HG03442 (cell line): ENCODE results near the gene SEMG2.

Experiments used
- ATAC-seq: cut with Tn5 transposase; IDR thresholded peaks from one replicate; pipeline ENCODE4 v1.9.1; 2021; ENCODE audit warnings: mild to moderate bottlenecking, moderate library complexity; ENCODE audit not compliant: unreplicated experiment

Gene SEMG2, protein sequence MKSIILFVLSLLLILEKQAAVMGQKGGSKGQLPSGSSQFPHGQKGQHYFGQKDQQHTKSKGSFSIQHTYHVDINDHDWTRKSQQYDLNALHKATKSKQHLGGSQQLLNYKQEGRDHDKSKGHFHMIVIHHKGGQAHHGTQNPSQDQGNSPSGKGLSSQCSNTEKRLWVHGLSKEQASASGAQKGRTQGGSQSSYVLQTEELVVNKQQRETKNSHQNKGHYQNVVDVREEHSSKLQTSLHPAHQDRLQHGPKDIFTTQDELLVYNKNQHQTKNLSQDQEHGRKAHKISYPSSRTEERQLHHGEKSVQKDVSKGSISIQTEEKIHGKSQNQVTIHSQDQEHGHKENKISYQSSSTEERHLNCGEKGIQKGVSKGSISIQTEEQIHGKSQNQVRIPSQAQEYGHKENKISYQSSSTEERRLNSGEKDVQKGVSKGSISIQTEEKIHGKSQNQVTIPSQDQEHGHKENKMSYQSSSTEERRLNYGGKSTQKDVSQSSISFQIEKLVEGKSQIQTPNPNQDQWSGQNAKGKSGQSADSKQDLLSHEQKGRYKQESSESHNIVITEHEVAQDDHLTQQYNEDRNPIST

DNA sequence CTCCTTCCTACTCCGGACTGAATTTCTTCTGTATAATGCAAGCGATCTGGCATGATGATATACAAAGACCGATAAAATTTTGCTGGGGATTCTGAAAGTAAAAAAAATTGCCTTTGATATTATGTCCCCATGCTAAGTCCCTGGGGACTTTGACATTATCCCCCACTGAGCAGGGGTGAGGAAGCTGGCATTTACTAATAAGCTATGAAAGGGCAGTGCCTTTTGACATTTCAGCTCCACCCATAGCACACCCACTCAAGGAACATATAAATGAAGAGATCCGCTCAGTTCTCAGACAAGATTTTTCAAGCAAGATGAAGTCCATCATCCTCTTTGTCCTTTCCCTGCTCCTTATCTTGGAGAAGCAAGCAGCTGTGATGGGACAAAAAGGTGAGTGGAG is at the start of gene SEMG2:
SEMG2 (plus strand) TSS at position 298 of the 400 bp plus-strand sequence; CDS start at position 315, 17 bp downstream.
- ATAC-seq: no peak

DNA sequence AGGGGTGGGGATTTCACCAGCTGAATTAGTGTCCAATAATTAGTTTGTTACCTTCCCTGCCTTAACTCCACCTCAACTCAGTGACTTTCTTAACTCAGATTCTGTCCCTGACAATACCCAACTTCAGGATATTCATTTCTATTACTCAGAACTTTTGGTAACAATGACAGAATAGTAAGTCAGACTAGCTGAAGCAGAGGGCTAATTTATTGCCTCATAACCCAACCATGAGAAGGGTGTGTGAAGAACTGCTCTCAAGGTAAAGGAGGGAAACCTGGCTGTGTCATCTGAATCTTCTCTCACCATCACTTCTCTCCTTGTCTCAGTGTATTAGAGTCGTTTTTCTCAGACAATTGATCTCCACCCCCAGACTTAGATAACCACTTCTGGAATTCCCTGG is 47.7 kb upstream of the SEMG2 start:
- no peak for ATAC-seq

DNA sequence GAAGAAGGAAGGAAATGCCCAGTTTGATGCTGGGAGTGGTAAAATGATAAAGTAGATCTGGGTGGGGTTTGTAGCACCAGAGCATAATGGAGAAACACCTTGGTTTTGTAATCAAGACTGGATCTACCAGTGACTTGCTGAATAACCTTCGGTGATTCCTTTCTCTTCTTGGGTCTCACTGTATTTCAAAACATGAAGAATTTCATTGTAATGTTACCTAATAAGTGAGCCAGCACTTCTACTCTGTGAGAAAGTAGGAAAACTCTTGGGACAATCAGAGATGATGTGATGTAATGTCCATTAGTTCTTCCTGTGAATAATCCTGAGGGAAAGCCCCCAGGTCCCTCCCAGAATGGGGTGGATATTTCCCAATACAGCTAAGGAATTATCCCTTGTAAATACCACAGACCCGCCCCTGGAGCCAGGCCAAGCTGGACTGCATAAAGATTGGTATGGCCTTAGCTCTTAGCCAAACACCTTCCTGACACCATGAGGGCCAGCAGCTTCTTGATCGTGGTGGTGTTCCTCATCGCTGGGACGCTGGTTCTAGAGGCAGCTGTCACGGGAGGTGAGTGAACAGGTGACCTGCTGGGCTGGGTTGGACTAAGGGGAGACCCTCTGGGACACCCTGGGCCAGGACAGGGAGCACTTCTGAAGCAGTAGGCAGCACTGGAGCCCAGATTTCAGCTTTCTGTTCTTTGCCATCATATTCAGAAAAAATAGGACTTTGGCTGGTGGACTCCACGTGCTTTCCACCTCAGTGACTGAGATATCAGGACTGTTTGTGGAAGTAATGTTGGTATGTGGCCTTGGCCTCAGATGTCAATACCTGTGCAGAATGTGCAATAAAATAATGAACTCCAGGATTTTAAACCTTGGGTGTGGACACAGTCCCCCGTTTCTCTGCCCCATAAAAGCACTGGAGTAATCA is 46.5 kb upstream of the SEMG2 start, which contains the start of gene PI3:
PI3 (plus strand) TSS at position 469 of the 931 bp plus-strand sequence; CDS start at position 490, 21 bp downstream.
- ATAC-seq: no peak

DNA sequence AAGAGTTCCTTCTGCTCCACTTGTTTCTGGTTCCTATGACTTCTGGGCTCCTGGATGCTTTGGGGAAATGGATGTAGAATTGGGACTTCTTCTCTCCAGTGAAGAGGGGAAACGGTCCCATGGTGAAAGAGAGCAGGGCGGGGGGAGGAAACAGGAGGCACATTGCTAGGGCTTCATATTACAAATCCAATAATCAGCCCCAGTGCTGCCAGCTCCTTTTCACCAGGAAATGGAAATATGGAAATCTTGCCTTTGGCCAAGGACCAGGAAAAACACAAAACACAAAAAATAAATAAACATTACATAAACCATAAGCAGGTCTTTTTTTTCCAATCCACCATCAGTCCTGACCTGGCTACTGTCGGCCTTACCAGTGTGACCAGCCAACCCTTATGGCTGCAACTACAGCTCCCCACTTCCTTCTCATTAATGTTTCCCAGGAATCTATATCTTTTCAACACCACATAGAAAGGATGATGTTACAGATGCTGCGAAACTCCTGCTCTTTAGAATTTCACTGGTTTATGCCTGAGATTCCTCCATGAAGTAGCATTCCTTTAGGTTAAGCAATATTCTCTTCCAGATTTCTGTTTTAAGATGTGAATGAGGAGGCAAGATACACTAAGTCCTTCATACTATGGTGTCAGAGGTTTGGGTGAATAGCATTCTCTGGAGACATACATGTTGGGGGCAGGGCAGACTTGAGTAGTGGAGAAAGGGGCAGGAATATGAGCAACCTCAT is 44.5 kb upstream of the SEMG2 start:
- ATAC-seq: no peak

DNA sequence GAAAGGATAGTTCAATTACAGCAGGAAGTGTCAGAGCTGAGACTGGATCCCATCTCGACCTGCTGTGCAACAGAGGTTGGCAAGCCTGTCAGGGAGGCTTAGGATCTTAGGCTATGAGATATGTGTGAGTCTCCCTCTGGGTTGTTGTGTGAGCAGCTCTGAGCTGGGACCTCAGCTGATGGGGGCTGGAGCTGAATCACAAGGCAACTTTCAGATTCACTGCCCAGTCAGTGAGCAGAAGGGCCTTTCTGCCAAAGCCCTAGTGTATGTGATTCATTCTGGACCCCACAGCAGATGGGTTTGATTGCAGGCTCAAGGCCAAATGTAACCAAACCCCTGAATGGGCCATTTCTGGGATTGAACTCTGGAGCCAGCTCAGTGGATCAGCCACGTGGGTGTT is 42.0 kb upstream of the SEMG2 start:
- ATAC-seq: no peak

DNA sequence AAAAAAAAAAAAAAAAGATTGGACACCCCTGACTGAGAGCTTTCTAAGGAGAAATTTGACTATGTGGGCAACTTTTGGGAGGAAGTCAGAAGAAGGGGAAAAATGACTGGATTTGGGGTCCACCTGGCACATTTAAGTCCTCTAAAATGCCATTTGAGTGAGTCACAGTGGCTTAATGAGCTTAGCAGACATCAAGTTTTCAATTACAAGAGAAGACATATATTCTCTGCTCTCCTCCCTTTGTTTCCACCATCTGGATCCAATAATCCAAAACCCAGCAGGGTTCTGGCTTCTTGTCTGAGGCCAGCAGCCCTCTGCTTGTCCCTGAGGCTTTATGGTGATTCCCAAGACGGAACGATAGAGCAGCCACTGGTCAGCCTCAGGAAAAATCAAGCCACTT is 39.5 kb upstream of the SEMG2 start:
- ATAC-seq: no peak

DNA sequence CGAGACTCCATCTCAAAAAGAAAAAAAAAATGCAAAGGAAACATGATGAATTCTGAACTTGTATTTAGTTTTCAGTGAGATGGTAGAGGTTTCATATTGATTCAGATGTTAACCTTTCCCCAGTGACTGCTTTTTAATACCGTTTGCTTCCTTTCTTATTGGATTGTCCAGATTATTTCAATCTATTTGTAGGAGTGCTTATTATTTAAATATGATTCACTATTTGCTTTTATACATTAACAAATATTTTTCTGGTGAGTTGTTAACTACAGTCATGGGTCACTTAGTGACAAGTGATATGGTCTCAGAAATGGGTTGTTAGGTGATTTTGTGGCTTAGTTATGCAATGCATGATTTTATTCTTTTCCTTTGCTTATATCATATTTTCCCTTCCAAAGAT is 38.1 kb upstream of the SEMG2 start:
- ATAC-seq: no peak

DNA sequence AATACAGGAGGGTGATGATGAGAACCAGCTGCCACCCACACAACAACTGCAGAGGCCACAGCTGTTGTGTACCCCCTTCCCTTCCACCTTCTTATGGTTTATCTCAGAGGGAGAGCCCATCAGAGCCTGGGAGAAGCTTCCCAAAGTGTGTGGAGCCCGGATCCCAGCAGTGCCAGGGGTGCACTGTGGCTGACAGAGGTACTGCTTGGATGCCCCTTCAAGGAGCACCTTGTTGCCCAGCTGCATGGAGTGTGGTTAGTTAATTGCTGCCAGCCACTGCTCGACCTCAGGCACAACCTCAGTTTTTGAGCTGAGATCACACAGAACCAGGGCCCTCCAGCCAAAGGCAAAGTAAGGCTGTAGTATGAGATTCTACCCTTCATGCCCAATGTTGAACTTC is 33.5 kb upstream of the SEMG2 start:
- no peak for ATAC-seq

DNA sequence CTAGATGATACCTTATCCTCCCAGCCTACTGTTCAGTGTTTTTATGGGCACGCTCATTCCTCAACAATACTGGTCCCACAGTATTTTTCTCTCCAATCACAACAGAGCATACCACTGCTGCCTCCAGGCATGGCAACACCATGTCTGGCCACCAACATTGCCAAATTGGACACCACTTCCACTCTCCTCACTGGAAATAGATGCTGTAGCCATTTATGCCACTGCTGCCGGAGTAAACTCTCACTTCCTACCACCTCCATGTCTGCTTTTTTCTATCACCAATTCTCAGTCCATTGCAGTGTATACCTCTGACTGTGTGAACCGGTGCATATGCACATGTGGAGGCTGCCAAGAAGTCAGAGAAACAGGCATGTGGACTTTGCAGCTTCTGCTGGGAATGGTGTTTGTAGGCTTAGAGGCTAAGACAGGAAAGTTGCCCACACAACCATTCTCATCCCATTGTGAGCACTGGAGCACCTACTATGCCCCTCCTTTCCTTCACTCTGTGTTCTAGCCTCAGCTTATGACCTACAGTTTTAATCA is 32.0 kb upstream of the SEMG2 start:
- no peak for ATAC-seq

DNA sequence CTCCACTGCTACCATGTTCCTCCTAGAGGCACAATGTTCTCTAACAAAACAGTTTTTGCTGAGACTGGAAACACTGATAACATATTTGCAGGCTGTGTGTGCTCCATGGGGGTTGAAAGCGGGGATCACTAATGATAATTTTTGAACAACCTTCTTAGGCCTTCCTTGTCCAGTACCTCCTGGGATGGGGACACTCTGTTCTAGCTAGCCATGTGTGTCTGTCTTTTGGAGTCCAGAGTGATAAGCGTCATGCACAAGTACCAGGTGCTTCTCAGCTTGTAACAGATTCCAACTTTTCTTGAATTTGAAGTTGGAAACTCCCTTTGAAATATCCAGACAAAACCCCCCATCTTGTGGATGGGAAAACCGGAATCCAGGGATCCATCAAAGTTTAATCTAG is 31.3 kb upstream of the SEMG2 start:
- no peak for ATAC-seq

DNA sequence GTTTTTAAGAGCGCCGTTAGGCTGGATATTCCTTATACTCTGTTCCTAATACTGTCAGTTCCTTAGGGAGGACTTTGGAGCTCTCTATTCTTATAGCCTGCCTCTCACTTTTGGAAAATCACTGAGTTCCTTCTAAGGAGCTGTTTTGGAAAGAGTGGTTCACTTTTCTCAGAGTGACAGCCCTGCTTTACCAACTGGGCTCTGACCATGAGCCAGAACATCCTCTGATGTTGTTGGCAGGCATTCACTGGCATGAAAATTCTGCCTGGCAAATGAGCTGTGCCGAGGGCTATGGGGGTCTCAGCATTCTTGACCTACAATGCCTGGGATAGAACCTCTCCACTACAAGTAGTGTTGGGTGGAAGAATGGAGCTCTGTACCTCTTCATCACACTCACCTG is 29.2 kb upstream of the SEMG2 start:
- ATAC-seq: no peak

DNA sequence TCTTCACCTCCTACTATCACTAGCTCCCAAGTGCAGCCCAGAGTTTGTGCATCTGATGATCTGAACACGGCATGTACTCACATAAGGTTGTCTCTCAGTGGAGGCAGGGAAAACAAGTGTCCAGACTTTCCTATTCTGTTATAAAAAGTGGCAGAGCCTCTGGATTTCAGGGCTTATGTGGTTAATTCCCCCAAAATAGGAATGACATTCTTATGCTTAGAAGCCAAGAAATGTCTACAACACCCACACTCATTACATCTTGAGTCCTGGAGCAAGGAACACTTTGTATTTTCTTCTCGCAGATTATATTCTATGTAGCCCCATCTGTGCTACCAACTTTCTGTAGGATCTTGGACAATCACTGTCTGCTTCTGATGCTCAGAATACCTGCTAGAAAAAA is 27.8 kb upstream of the SEMG2 start:
- no peak for ATAC-seq

DNA sequence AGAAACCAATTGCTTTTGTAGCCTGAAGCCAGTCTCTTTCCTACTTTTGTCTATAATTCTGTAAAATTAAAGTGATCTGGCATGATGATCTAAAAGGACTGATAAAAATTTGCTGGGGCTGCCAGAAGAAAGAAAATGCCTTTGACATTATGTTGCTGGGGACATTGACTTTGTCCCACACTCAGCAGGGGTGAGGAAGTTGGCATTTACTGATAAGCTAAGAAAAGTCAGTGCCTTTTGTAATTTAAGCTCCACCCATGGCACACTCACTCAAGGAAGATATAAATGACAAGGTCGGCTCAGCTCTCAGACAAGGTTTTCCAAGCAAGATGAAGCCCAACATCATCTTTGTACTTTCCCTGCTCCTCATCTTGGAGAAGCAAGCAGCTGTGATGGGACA is 14.4 kb upstream of the SEMG2 start, which contains the start of gene SEMG1:
SEMG1 (plus strand) TSS at position 309 of the 400 bp plus-strand sequence; CDS start at position 330, 21 bp downstream.
- no peak for ATAC-seq

DNA sequence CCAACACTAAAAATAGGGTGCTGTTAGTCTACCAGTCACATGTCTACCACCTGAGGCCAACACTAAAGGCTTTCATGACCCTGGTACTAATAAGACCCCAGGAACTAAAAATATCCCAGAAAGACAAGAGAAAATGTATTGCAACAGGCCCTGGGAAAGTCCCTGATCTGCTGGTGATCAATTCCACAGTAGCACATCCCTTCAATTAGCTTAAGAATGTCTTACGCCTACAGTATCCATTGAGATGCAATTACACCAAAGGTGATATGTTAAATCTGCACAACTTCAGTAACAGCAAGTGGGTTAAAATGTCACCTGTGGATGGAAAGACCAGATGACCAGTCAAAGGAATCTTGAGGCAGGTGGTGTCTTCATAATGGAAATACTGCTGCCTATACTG is 11.2 kb upstream of the SEMG2 start:
- no peak for ATAC-seq

DNA sequence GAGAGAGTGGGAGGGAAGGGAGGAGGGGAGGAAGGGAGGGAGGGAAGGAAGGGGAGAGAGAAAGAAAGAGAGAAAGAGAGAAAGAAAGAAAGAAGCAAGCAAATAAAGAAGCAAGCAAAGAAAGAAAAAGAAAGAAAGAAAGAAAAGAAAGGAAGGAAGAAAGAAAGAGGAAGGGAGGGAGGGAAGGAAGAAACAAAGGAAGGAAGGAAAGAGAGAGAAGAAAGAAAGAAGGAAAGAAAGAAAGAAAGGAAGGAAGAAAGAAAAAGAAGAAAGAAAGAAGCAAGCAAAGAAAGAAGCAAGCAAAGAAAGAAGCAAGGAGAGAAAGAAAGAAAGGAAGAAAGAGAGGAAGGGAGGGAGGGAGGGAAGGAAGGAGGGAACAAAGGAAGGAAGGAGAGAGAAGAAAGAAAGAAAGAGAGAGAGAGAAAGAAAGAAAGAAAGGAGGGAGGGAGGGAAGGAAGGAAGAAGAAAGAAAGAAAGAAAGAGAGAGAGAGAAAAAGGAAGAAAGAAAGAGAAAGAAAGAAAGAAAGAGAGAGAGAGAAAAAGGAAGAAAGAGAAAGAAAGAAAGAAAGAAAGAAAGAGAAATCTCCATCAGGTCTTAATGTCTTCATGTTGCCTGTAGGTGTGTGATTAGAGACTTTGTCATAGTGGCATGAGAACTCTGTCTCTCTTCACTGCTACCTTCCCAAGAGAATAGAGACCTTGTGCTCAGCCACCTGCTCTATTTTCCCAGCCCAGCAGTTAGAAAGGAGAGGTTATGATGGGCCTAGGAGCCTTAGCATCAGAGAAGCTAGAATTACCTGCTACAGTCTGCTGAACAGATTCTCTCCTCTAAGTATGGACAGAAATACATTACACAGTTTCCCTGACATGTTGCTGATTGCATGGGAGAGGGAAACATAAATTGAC is 9.4 kb upstream of the SEMG2 start:
- ATAC-seq: no peak

DNA sequence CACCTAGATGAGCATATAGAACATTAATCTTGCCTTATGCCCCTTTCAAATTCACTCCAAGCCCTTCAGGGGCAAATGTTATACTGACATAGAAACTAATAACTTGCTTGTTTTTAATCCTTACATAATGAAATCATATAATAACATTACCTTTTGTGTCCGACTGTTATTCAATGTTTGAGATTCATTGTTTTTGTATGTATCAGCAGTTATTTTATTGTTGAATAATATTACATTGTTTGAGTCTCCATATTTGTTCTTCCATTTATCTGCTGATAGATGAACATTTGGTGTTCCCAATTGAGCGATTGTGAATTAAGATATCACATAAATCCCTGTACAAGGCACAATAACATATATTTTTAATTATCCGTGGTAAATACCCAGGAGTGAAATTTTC is 8.3 kb upstream of the SEMG2 start:
- ATAC-seq: no peak

DNA sequence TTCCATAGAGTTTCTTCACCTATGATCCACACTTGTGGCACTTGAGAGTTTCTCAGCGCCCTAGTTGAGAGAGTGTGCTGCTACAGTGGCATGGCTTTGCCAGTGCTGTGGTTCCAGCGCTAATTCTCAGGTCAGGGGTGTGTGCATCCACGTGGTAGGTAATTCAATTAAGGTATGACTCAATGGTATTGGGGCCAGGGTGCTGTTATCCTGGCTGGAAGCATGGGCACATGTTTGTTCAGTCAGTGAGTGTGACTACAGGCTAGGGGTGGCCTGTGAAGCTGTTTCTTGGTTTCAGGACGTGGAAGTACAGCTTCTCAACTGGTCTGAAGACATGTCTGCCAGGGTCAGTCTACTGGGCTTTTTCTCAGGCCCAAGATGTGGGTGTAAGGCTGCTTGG is 3.0 kb upstream of the SEMG2 start:
- ATAC-seq: no peak

DNA sequence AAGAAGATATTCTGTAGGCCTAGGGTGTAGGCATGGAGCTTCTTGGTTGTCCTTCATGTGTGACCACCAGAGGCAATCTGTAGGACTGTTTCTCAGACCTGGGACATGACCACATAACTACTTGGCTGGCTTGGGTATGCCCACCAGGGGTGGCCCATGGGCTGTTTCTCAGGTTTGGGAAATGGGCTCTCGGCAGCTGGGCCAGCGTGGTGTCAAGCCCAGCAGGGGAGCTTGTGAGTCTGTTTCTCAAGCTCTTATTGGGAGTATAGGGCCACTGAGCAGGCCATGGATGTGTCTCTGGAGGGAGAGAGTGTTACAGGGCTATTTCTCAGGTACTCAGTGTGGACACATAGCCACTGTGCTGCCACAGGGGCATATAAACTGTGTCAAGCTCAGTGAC is 2.5 kb upstream of the SEMG2 start:
- no peak for ATAC-seq

DNA sequence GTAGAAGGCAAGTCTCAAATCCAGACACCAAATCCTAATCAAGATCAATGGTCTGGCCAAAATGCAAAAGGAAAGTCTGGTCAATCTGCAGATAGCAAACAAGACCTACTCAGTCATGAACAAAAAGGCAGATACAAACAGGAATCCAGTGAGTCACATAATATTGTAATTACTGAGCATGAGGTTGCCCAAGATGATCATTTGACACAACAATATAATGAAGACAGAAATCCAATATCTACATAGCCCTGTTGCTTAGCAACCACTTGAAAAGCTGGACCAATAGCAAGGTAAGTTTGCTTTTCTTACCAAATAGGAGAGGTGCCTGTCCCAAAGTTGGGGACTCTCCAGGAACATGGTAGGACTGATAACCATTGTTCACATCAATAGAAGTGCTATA is 2.0 kb downstream of the SEMG2 start:
- ATAC-seq: no peak
